K562 (cell line): ENCODE measurements around the gene TOM1. TPM values are rescaled to one million over a fixed set of nuclear protein-coding genes. Genes with fewer than 3 reads are reported as not detected.

Experiments used
- ATAC-seq: fragments of 200-7000 bp; cut with Tn5 transposase; 3 replicates; pipeline ENCODE4 v1.9.1; 2020; ENCODE audit warnings: moderate library complexity
- BruUV-seq: library from RNA; stranded (reverse); fragments of 400-500 nt; replicated peaks from 2 replicates; lab custom pipeline; 2021; lab: Mats Ljungman, UMichigan
- CTCF ChIA-PET: fragments of 300-600 bp; formaldehyde crosslinking; extraction: SDS; loops from one replicate; lab custom pipeline; 2021; ENCODE audit warnings: low intra/inter-chr PET ratio; lab: Yijun Ruan, JAX
- POLR2A ChIA-PET: fragments of 300-600, 350-650 bp; sonication (Branson Sonifier 250); formaldehyde crosslinking; extraction: SDS; loops from one replicate; lab custom pipeline; 2021; ENCODE audit warnings: antibody characterized with exemption, inconsistent platforms; lab: Yijun Ruan, JAX
- DNase-seq, 4 experiments: peaks; one replicate each; pipeline versions ENCODE4 v3.0.0 to v3.0.0-alpha.2; 2011 to 2018; ENCODE audit warnings: low spot score in 3 of 4, mixed read lengths in 3 of 4; ENCODE audit errors: extremely low read depth in 1 of 4
- FAIRE-seq: peaks from 2 replicates; lab custom pipeline; 2011; peaks lifted over from hg19 to GRCh38; lab: Jason Lieb, UNC
- H2AFZ ChIP-seq: 2 replicates; pipeline ENCODE4 v1.6.0; 2011; ENCODE audit warnings: low read depth, low read length, control low read depth, inconsistent platforms
- H3K27ac ChIP-seq: fragments of 200-600 bp; 3 replicates; pipeline ENCODE4 v1.8.0; 2011; ENCODE audit warnings: low read depth, mild to moderate bottlenecking, control low read depth, inconsistent platforms, low read length, moderate library complexity, mixed read lengths; ENCODE audit errors: extremely low read depth
- H3K27me3 ChIP-seq, 2 experiments: fragments of 300-600 bp in 1 of 2; 2 replicates in 1 of 2; 3 replicates in 1 of 2; pipeline versions ENCODE4 v1.6.0 to v1.8.0; 2011; ENCODE audit warnings: inconsistent platforms in 2 of 2, low read length in 2 of 2, mild to moderate bottlenecking in 1 of 2, mixed read lengths in 1 of 2, moderate library complexity in 1 of 2; ENCODE audit not compliant: control insufficient read depth in 2 of 2, insufficient read depth in 2 of 2
- H3K36me3 ChIP-seq: fragments of 300-600 bp; 3 replicates; pipeline ENCODE4 v1.8.0; 2011; ENCODE audit warnings: mild to moderate bottlenecking, low read length, inconsistent platforms; ENCODE audit not compliant: control insufficient read depth, insufficient read depth
- H3K4me1 ChIP-seq, 2 experiments: fragments of 200-600 bp in 1 of 2; replicated peaks in 1 of 2; 2 replicates in 1 of 2; 3 replicates in 1 of 2; pipeline versions ENCODE4 v1.5.1 to v1.8.0; 2011; ENCODE audit warnings: inconsistent platforms in 2 of 2, low read length in 2 of 2, mild to moderate bottlenecking in 1 of 2, mixed read lengths in 1 of 2, moderate library complexity in 1 of 2; ENCODE audit not compliant: control insufficient read depth in 2 of 2, insufficient read depth in 2 of 2
- H3K4me2 ChIP-seq: 2 replicates; pipeline ENCODE4 v1.6.1; 2011; ENCODE audit warnings: low read length, control low read depth, inconsistent platforms, mixed read lengths; ENCODE audit not compliant: insufficient read depth
- H3K4me3 ChIP-seq: fragments of 200-600 bp; sonication (generic), shearing (Covaris generic); 2 replicates; pipeline ENCODE4 v1.5.1; 2016; ENCODE audit warnings: control low read depth, inconsistent platforms
- H3K79me2 ChIP-seq: fragments of 200-600 bp; 3 replicates; pipeline ENCODE4 v1.8.0; 2011; ENCODE audit warnings: low read length, inconsistent platforms; ENCODE audit not compliant: control insufficient read depth, insufficient read depth
- H3K9ac ChIP-seq, 2 experiments: 2 replicates each; pipeline versions ENCODE4 v1.6.0 to v1.6.1; 2011; ENCODE audit warnings: low read depth in 2 of 2, low read length in 2 of 2, control low read depth in 1 of 2, inconsistent platforms in 1 of 2, mild to moderate bottlenecking in 1 of 2, mixed read lengths in 1 of 2; ENCODE audit not compliant: insufficient read depth in 1 of 2
- H3K9me1 ChIP-seq: one replicate; pipeline ENCODE4 v1.6.0; 2011; ENCODE audit warnings: inconsistent platforms, mild to moderate bottlenecking, low read length, moderate library complexity; ENCODE audit not compliant: control insufficient read depth, insufficient read depth
- H3K9me3 ChIP-seq: replicated peaks from 2 replicates; pipeline ENCODE4 v1.5.1; 2011; ENCODE audit warnings: low read depth, low read length, inconsistent platforms; ENCODE audit not compliant: control insufficient read depth, insufficient read depth
- H4K20me1 ChIP-seq: replicated peaks from 2 replicates; pipeline ENCODE4 v1.6.1; 2011; ENCODE audit warnings: low read length, inconsistent platforms, mixed read lengths; ENCODE audit not compliant: control insufficient read depth, insufficient read depth
- ERF ChIP-seq: fragments of 450-650 bp; formaldehyde crosslinking; IDR thresholded peaks from 2 replicates; pipeline ENCODE4 v1.4.0; 2020; ENCODE audit warnings: mild to moderate bottlenecking, mixed read lengths
- HINFP ChIP-seq: fragments of 450-650 bp; conservative IDR thresholded peaks from 2 replicates; pipeline ENCODE4 v1.6.1; 2016; ENCODE audit warnings: missing genetic modification characterization, low read depth, mild to moderate bottlenecking, control low read depth, missing compliant biosample characterization
- JUND ChIP-seq, 2 experiments: IDR thresholded peaks; 2 replicates in 1 of 2; 3 replicates in 1 of 2; pipeline ENCODE4 v1.6.1; 2011; ENCODE audit warnings: borderline replicate concordance in 2 of 2, low read depth in 2 of 2, low read length in 2 of 2, improper control_type of control experiment in 1 of 2, missing biosample characterization in 1 of 2, missing genetic modification characterization in 1 of 2, missing genetic modification reagents in 1 of 2
- NR0B1 ChIP-seq: fragments of 450-650 bp; IDR thresholded peaks from one replicate; pipeline ENCODE4 v1.6.1; 2018; ENCODE audit warnings: mild to moderate bottlenecking, moderate library complexity; ENCODE audit not compliant: partially characterized antibody
- ZNF224 ChIP-seq: sonication (generic); formaldehyde crosslinking; IDR thresholded peaks from 2 replicates; pipeline ENCODE4 v1.8.0; 2022; ENCODE audit warnings: mild to moderate bottlenecking, missing genetic modification reagents
- WGBS: fragments of 100-300 bp; shearing (Covaris generic); methylation state at CpG from one replicate; pipeline ENCODE4 v1.1.6; 2016; ENCODE audit warnings: low coverage, mixed read lengths; ENCODE audit not compliant: insufficient coverage; ENCODE audit errors: missing lambda C conversion rate; 5-methylcytosine and 5-hydroxymethylcytosine counted together
- in situ Hi-C: fragments of 300-500 bp; cut with MboI; formaldehyde crosslinking; loops from 4 replicates; pipeline ENCODE4 v1.15.0; 2018; ENCODE audit warnings: inconsistent platforms, mixed read lengths
- intact Hi-C: fragments of 100-400 bp; cut with micrococcal nuclease; formaldehyde crosslinking; loops from 2 replicates; pipeline ENCODE4 v1.14.2; 2022
- polyA plus RNA-seq, 8 experiments: library from polyadenylated mRNA; depleted of rRNA in 4 of 8; stranded (reverse) in 5 of 8; unstranded in 3 of 8; fragments of >200 nt; fragmentation: Nextera tagmentation in 2 of 8; fragmentation: Illumina TruSeq in 1 of 8; extraction: Ambion mirVana in 2 of 8; extraction: Trizol in 1 of 8; gene quantifications; 2 replicates each; pipeline versions ENCODE4 v1.2.1 to v1.2.3, GENCODE V29; 2011 to 2014; ENCODE audit warnings: inconsistent platforms in 1 of 8, missing spikeins in 1 of 8
- total RNA-seq, 7 experiments: library from RNA; depleted of rRNA in 6 of 7; stranded (reverse); fragments of >200 nt in 6 of 7; fragmentation: Illumina TruSeq in 2 of 7; extraction: Trizol in 2 of 7; gene quantifications; 2 replicates each; pipeline versions ENCODE4 v1.2.1 to v1.2.3, GENCODE V29; 2011 to 2021; ENCODE audit warnings: low replicate concordance in 1 of 7
- TF ChIP-seq, protein P1 (sequence below): fragments of 450-650 bp; formaldehyde crosslinking; IDR thresholded peaks from 2 replicates; pipeline ENCODE4 v1.4.0; 2022; ENCODE audit warnings: missing genetic modification characterization
- TF ChIP-seq, protein P2 (sequence below): sonication (generic); formaldehyde crosslinking; IDR thresholded peaks from 2 replicates; pipeline ENCODE4 v1.8.0; 2022; ENCODE audit warnings: mild to moderate bottlenecking, missing genetic modification reagents

TOM1 gene
- total and polyA plus RNA-seq, 9 of the 15 experiments (the other 6 are each of a cell fraction or from before 2014, with no cell fraction given): 0.64 to 20.6 (median 12.0) TPM

- TF ChIP-seq, protein P1, sequence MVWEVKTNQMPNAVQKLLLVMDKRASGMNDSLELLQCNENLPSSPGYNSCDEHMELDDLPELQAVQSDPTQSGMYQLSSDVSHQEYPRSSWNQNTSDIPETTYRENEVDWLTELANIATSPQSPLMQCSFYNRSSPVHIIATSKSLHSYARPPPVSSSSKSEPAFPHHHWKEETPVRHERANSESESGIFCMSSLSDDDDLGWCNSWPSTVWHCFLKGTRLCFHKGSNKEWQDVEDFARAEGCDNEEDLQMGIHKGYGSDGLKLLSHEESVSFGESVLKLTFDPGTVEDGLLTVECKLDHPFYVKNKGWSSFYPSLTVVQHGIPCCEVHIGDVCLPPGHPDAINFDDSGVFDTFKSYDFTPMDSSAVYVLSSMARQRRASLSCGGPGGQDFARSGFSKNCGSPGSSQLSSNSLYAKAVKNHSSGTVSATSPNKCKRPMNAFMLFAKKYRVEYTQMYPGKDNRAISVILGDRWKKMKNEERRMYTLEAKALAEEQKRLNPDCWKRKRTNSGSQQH (CRISPR knock-in tag): no peak
Measured at GRCh38 chr22:35305525-35306070, 5.9 kb downstream of the TOM1 start (continued).

DNA sequence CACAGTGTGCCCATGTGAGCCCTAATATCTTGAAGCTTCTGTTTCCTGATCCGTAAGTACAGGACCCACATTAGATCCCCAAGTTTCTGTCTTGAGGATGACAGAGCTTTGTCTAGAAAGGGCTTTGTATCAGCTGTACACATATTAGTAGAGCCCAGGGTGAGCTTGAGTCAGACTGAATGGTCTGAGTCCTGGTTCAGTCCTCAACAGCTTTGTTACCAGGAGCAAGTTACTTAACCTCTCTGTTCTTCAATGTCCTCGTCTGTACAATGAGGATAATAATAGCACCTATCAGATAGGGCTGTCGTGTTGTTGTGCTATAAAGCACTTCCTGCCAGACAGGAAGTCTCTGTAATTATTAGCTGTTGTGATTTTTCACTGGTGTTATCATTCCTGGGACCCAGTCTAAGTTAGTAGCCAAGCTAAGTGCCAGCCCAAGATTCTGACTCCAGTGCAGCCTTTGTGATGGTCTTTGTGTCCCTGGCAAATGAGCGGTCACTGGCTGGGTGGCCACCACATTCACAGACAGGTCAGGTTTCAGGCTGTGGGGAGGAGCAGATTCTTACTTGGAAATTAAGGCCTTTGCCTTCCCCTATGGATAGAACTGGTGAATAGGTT lies 6.8 kb downstream of the TOM1 start:
- BruUV-seq: no TSS peak
- intact Hi-C loops: no loop called here
- ATAC-seq (no peak), FAIRE-seq (no peak), DNase-seq (no peak)
- ChIA-PET CTCF (no interaction called here), POLR2A (interaction anchor here (0.9 to 1.1 kb wide), 3 partner anchors 10 to 27 kb away, joined by 3 read pairs; no protein-coding TSS in a partner anchor)
- no peak overlapping the region for H3K4me3 ChIP-seq
- WGBS: 47% methylated on average over 4 of the region's 4 CpGs
- no peaks in the 10 kb centered on the region; the same call in 1 of the 2 replicates for H4K20me1 ChIP-seq
- peaks cover 5% of the 10 kb centered on the region; the same call in 1 of the 3 replicates for H3K36me3 ChIP-seq
- H3K4me1 ChIP-seq: peaks cover 4 to 6% of the 10 kb centered on the region in 2 experiments; a peak in 4 of 5 replicates
- H3K4me2 ChIP-seq: no peak overlapping the region
- peaks cover 5% of the 10 kb centered on the region; the same call in 2 of the 3 replicates for H3K79me2 ChIP-seq
- in situ Hi-C loops: no loop called here
- H3K9me1 ChIP-seq: no peaks in the 10 kb centered on the region
- H2AFZ ChIP-seq: no peak overlapping the region
- no peak overlapping the region for H3K27ac ChIP-seq
- H3K27me3 ChIP-seq: no peaks in the 10 kb centered on the region
- H3K9ac ChIP-seq: no peak overlapping the region
- no peaks in the 10 kb centered on the region for H3K9me3 ChIP-seq
- TF ChIP-seq JUND (IDR thresholded peaks at IDR 0.05; ENCODE audit: borderline replicate concordance, low read depth, low read length): no peak
- no peak for TF ChIP-seq JUND (tag; IDR thresholded peaks at IDR 0.05; ENCODE audit: borderline replicate concordance, low read depth, low read length)
- TF ChIP-seq, protein P2, sequence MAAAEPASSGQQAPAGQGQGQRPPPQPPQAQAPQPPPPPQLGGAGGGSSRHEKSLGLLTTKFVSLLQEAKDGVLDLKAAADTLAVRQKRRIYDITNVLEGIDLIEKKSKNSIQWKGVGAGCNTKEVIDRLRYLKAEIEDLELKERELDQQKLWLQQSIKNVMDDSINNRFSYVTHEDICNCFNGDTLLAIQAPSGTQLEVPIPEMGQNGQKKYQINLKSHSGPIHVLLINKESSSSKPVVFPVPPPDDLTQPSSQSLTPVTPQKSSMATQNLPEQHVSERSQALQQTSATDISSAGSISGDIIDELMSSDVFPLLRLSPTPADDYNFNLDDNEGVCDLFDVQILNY (CRISPR knock-in tag): no peak
- TF ChIP-seq HINFP: no peak
- no peak for TF ChIP-seq NR0B1
- no peak for TF ChIP-seq ERF (CRISPR knock-in tag)
- TF ChIP-seq ZNF224 (CRISPR knock-in tag): no peak
